Subcutaneous adipose tissue (tissue), 4 donors: ENCODE data around the gene GKAP1. TPM values are rescaled to one million over a fixed set of nuclear protein-coding genes. Genes with fewer than 3 reads are reported as not detected.

Experiments used
- total RNA-seq, 4 donors: library from RNA; depleted of rRNA; stranded (reverse); fragments of >200 nt; gene quantifications; one replicate each; pipeline ENCODE4 v1.1.0, GENCODE V29; 2016
- TF ChIP-seq, protein P1 (sequence below): fragments of 450-650 bp; IDR thresholded peaks from one replicate; pipeline ENCODE4 v1.5.1; 2016; ENCODE audit warnings: low read depth, mild to moderate bottlenecking, control low read depth, antibody characterized with exemption, moderate library complexity

The GKAP1 gene
- total RNA-seq, 4 donors from 2014 or later: 9.3 to 17.5 (median 15.9) TPM

- TF ChIP-seq, protein P1, sequence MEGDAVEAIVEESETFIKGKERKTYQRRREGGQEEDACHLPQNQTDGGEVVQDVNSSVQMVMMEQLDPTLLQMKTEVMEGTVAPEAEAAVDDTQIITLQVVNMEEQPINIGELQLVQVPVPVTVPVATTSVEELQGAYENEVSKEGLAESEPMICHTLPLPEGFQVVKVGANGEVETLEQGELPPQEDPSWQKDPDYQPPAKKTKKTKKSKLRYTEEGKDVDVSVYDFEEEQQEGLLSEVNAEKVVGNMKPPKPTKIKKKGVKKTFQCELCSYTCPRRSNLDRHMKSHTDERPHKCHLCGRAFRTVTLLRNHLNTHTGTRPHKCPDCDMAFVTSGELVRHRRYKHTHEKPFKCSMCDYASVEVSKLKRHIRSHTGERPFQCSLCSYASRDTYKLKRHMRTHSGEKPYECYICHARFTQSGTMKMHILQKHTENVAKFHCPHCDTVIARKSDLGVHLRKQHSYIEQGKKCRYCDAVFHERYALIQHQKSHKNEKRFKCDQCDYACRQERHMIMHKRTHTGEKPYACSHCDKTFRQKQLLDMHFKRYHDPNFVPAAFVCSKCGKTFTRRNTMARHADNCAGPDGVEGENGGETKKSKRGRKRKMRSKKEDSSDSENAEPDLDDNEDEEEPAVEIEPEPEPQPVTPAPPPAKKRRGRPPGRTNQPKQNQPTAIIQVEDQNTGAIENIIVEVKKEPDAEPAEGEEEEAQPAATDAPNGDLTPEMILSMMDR: no peak
Measured at GRCh38 chr9:83706676-83707517, 110.7 kb downstream of the GKAP1 start.

DNA sequence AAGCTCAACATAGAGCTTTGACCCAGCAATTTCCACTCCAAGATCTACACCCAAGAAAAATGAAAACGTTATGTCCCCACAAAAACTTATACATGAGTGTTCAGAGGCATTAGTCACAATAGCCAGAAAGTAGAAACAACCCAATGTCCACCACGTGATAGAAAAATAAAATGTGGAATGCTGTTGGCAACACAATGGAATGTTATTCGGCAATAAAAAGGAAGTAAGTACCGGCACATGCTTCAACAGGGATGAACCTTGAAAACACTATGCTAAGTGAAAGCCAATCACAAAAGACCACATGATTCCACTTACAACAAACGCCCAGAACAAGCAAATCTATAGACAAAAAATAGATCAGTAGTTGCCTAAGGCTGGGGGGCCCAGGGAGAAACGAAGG is 115.8 kb downstream of the GKAP1 start:
- TF ChIP-seq, protein P1: no peak

- TF ChIP-seq, protein P1: no peak
Measured at GRCh38 chr9:83701286-83701685, 116.3 kb downstream of the GKAP1 start.

GRCh38 chr9:83699615-83700014 is 118.0 kb downstream of the GKAP1 start:
- TF ChIP-seq, protein P1: no peak

DNA sequence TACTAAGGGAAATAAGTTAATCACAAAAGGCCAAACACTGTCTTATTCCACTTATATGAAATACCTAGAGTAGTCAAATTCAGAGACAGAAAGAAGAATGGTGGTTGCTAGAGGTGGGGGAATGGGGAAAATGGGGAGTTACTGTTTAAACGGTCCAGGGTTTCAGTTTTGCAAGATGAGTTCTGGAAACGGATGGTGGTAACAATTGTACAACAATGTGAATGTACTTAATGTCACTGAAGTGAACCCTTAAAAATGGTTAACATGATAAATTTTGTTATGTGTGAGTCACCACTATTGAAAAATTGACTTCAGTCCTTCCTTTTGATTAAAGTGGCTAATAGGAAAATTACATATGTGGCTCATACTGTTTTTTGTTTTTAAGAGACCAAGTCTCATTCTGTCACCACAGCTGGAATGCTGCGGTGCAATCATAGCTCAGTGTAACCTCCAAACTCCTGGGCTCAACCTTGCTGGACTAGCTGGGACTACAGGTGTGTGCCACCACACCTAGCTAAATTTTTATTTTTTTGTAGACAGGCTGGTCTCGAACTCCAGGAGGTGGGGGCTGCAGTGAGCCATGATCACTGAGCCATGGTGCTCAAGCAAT is 118.5 kb downstream of the GKAP1 start:
- TF ChIP-seq, protein P1: no peak

- TF ChIP-seq, protein P1: no peak
Measured at GRCh38 chr9:83691492-83691891, 126.1 kb downstream of the GKAP1 start.

Other genes starting within 250 kb of the GKAP1 start
- 10 to 100 TPM in 1 of 4 donors, 1 to 10 TPM in 3; 1.3 to 23.6 (median 9.1) TPM for gene IDNK, start 194.6 kb downstream of the GKAP1 start, total RNA-seq
- 100 to 1,000 TPM; 106 to 138 (median 126) TPM for gene UBQLN1, start 109.8 kb downstream of the GKAP1 start, total RNA-seq
- 1 to 10 TPM; 4.1 to 5.9 (median 5.6) TPM for gene KIF27, start 103.7 kb upstream of the GKAP1 start, total RNA-seq
- gene HNRNPK, start 162.4 kb upstream of the GKAP1 start, total RNA-seq: 100 to 1,000 TPM; 315 to 498 (median 411) TPM
- 1 to 10 TPM; 1.8 to 5.6 (median 5.2) TPM for gene RMI1, start 163.0 kb upstream of the GKAP1 start, total RNA-seq